ENCODE measurements around the gene OTOS. TPM values are rescaled to one million over a fixed set of nuclear protein-coding genes. Genes with fewer than 3 reads are reported as not detected.

Gene OTOS
- total RNA-seq, 1 donor from 2014 or later: not detected

- peaks cover 11% of the 10 kb centered on the region for H3K4me1 Mint-ChIP-seq
- no peak for DNase-seq (ENCODE audit: low read depth, low spot score)
- TF ChIP-seq CTCF (conservative IDR thresholded peaks at IDR 0.05): no peak
- H3K27ac Mint-ChIP-seq (ENCODE audit: unreplicated experiment): no peak overlapping the region
- peak overlapping the region; percentile 47 for H3K4me3 Mint-ChIP-seq
- no peaks in the 10 kb centered on the region for H3K27me3 Mint-ChIP-seq (ENCODE audit: low read depth)
- peaks cover 11% of the 10 kb centered on the region for H3K36me3 Mint-ChIP-seq (ENCODE audit: low read depth)
- no peaks in the 10 kb centered on the region for H3K9me3 Mint-ChIP-seq
Measured at GRCh38 chr2:240130393-240131195, 9.9 kb downstream of the OTOS start.

DNA sequence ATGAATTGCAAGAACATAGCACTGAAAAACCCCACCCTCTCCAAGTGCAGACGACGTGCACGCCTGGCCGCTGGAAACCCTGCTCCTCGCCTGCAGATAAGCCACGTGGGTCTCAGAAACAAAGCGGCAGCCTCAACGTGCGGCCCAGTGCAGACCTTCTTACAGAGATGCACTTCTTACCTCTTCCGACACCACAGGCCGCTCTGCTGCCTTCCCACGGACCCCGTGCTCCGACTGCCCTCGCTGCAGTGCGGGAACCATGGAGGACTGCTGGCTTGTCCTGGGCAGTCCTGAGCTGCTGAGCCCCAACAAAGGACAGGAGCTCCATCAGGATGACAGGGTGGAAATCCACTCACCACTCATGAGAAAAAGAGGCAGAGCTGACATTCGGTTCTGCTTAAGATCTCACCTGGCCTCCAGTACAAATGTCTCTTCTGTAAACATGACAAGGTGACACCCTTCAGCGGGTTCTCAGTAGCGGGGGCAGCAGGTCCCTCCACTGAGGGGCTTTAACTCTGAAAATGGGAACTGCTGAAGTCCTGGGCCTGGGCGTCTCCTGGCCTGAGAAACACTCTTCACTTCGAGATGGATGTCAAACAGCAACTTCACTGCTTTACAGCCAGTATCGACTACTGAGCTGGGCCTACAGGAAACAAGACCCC is 10.6 kb downstream of the OTOS start:
- TF ChIP-seq CTCF (conservative IDR thresholded peaks at IDR 0.05): no peak
- peaks cover 18% of the 10 kb centered on the region for H3K36me3 Mint-ChIP-seq (ENCODE audit: low read depth)
- H3K27me3 Mint-ChIP-seq (ENCODE audit: low read depth): no peaks in the 10 kb centered on the region
- no peak overlapping the region for H3K27ac Mint-ChIP-seq (ENCODE audit: unreplicated experiment)
- no peak for DNase-seq (ENCODE audit: low read depth, low spot score)
- H3K4me3 Mint-ChIP-seq: no peak overlapping the region
- H3K4me1 Mint-ChIP-seq: peaks cover 4% of the 10 kb centered on the region
- H3K9me3 Mint-ChIP-seq: no peaks in the 10 kb centered on the region

- H3K9me3 Mint-ChIP-seq: no peaks in the 10 kb centered on the region
- no peak for TF ChIP-seq CTCF (conservative IDR thresholded peaks at IDR 0.05)
- no peak for DNase-seq (ENCODE audit: low read depth, low spot score)
- H3K36me3 Mint-ChIP-seq (ENCODE audit: low read depth): peaks cover 19% of the 10 kb centered on the region
- H3K4me3 Mint-ChIP-seq: no peak overlapping the region
- H3K4me1 Mint-ChIP-seq: no peaks in the 10 kb centered on the region
- no peaks in the 10 kb centered on the region for H3K27me3 Mint-ChIP-seq (ENCODE audit: low read depth)
- no peak overlapping the region for H3K27ac Mint-ChIP-seq (ENCODE audit: unreplicated experiment)
Measured at GRCh38 chr2:240129311-240129710, 11.1 kb downstream of the OTOS start.

DNA sequence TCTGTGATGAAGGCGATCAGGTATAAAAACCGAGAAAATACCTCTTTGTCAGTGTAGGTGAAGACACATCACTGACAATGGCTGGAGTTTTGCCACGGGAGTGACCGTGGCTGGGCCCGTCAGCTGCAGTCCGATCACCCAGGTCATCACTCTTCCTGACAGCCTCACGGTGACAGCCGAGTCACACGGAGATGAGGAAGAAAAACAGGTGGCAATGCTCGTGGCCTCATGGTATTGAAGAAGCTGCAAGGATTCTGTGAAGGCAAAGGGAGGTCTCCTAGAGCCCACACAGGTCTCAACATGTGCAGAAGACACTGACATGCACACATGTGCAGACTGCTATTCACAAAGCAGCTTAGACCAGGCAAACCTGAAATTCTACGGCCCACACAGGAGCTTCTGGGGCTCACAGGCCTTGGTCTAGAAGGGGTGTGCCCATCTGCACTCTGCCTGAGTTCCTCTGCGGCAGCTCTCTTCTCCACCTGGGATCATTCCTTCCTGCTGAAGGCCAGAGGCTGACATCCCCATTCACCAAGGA is 11.8 kb downstream of the OTOS start:
- no peak overlapping the region for H3K27ac Mint-ChIP-seq (ENCODE audit: unreplicated experiment)
- H3K4me3 Mint-ChIP-seq: no peak overlapping the region
- no peaks in the 10 kb centered on the region for H3K9me3 Mint-ChIP-seq
- no peaks in the 10 kb centered on the region for H3K4me1 Mint-ChIP-seq
- no peak for DNase-seq (ENCODE audit: low read depth, low spot score)
- TF ChIP-seq CTCF (conservative IDR thresholded peaks at IDR 0.05): no peak
- no peaks in the 10 kb centered on the region for H3K27me3 Mint-ChIP-seq (ENCODE audit: low read depth)
- peaks cover 19% of the 10 kb centered on the region for H3K36me3 Mint-ChIP-seq (ENCODE audit: low read depth)

- DNase-seq (ENCODE audit: low read depth, low spot score): no peak
- Mint-ChIP-seq H3K9me3 (no peaks in the 10 kb centered on the region), H3K4me1 (no peaks in the 10 kb centered on the region), H3K27me3 (ENCODE audit: low read depth) (no peaks in the 10 kb centered on the region), H3K4me3 (no peak overlapping the region), H3K36me3 (ENCODE audit: low read depth) (peaks cover 17% of the 10 kb centered on the region), H3K27ac (ENCODE audit: unreplicated experiment) (no peak overlapping the region)
- TF ChIP-seq CTCF (conservative IDR thresholded peaks at IDR 0.05): no peak
Measured at GRCh38 chr2:240127911-240128607, 12.4 kb downstream of the OTOS start.

All from neural crest cell (in vitro differentiated cells).